HG03521 (cell line): ENCODE results near the gene C1QTNF3.
A peak's percentile ranks its signal among the peaks of the same experiment; 100 is the strongest.

Experiments
- ATAC-seq: cut with Tn5 transposase; IDR thresholded peaks from one replicate; pipeline ENCODE4 v1.9.1; 2021; ENCODE audit warnings: mild to moderate bottlenecking, moderate library complexity; ENCODE audit not compliant: unreplicated experiment

C1QTNF3 gene

DNA sequence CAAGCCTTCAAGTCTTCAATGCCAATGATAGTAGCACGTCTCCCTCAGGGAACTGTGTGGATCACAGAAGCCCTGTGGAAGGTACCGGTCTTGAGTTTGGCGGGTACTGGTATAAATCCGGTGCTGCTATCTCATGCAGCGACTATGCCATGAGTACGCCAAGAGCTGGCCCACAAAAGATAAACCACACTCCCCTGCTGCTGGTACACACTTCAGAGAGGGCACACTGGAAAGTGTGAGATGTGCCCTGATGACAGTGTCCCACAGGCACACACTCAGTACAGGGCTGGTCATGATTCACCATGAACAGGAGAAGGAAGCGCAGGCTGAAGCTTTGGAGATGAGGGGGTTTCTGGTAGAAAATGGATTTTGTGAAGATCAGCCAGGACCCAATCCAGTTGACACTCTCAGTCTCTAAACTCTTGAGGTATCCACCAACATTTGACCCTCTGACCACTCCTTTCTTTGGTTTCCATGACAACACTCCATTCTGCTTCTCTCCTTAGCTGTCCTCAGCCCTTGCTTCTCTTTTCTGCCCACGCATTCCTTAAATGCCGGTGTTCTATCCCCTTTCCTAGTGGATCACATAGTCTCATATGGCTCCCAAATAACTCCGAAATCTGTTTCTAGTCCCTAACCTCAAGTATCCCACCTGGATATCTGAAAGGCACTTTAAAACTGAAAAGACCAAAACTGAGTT lies 40.2 kb downstream of the C1QTNF3 start:
- ATAC-seq: no peak

DNA sequence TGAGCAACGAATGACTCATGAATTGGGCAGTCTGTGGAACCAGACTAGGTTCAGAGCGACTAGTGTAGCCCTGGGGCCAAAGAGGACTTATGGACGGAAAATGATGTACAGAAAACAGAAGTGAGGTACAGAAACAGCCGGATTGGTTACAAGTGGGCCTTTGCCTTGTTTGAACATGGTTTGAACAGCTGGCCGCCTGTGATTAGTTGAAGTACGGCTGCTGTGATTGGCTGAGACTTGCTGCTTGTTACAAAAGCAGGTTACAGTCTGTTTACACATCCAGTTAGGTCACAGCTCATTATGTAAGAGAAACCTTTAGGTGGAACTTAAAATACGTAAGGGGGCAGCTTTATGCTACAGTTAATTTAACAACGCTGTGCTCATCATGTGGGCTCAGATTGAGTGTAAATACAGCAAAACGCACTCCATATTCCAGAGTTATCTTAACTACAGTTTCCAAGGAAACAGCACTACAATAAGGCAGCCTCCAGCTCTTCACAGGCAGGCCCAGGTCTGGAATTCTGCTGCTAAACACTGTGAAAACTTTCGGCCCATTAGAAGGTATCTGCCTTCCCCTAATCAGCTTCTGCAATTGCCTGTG lies 41.7 kb downstream of the C1QTNF3 start:
- ATAC-seq: no peak

DNA sequence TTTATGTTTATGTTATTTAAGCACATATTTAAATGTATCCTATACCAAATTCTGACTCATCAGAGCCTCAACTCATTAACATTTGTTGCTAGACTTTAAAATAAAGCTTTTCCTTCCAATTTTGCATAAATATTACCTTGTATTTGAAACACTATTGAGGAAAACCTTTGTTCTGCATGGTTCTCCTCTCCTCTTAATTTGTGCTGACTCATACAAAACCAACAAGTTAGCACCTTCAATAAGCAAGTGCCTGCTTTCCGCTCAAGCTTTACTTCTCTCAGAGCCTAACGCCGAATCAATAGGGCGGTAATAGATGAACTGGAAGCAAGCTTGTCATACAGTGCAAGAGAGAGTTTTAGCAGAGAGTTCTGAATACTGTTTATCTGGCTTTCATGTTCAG lies 43.0 kb downstream of the C1QTNF3 start:
- ATAC-seq: no peak

DNA sequence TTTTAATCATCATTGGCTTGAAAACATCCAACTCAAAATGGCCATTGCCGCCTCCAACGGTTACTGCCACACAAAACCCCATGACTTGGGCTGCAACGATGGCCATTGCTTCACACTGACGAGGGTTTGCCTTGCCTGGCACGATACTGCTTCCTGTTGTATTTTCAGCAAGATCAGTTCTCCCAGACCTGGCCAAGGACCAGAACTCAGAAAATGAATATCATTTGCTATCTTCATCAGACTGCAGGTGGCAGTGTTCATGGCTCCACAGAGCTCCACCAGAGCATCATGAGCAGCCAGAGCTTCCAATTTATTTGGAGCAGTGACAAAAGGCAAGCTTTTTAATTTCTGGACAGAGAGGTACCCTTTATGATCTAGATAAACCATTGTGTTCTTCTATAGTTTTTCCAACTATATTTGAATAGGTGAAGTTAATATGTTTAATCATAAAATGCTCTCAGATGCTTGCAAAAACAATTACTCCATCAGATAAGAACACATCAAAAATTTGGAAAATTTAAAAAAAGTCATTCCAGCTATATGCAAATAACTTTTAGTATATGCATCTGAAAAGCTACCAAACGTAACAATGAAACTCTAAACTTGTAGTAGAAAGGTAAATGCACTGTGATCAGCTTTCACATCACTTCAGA lies 45.6 kb downstream of the C1QTNF3 start:
- ATAC-seq: no peak

DNA sequence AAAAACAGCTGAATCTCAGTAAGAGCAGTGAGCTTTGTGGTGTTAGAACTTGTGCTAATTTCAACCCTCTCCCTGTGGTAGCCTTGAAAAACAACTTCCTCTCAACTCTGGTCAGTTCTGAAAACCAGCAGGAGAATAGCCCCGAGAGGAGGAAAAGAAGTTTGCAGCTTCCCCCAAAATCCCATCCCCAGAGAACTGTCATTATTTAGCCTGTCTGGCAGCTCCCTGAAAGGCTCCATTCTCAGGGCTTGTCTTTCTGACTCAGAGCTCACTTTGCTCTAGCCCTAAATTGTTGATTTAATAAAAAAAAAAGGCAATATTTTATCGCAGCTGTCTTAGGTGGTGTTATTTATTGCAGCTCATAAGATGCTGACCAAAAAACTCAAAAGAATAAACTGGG lies 47.1 kb downstream of the C1QTNF3 start:
- ATAC-seq: no peak

DNA sequence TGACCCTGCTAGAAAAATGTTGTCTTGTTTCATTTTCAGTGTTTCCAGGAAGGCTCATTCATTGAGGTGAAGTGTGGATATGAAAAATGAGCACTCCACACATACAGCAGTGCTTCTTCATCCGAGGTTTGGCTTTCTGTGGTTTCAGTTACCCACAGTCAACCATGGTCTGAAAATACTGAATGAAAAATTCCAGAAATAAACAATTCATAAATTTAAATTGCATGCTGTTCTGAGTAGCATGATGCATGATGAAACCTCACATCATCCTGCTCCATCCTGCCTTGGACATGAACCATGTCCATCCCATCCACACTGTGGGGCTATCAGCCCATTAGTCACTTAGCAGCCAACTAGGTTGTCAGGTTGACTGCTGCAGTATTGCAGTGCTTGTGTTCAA lies 48.2 kb downstream of the C1QTNF3 start:
- no peak for ATAC-seq

DNA sequence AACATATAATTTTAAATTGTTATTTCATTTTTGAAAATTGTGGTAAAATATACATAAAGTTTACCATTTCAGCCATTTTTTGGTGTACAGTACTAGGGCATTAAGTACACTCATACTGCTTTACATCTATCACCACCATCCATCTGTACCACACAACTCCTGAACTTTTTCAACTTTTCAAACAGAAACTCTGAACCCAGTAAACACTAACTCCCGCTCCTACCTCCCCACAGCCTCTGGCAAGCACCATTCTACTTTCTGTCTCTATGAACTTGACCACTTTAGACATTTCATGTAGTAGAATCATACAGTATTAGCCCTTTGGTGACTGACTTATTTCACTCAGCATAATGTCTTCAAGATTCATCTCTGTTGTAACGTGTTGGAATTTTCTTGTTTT lies 50.1 kb downstream of the C1QTNF3 start:
- ATAC-seq: no peak

DNA sequence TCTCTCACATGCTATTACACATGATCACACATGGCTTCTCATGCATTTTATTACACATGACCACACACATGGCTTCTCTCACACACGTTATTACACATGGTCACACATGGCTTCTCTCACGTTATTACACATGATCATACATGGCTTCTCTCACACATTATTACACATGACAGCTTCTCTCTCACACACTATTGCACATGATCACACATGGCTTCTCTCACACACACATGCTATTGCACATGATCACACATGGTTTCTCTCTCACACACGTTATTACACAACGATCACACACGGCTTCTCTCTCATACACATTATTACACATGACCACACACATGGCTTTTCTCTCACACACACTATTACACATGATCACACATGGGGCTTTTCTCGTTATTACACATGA lies 57.6 kb downstream of the C1QTNF3 start:
- ATAC-seq: no peak

DNA sequence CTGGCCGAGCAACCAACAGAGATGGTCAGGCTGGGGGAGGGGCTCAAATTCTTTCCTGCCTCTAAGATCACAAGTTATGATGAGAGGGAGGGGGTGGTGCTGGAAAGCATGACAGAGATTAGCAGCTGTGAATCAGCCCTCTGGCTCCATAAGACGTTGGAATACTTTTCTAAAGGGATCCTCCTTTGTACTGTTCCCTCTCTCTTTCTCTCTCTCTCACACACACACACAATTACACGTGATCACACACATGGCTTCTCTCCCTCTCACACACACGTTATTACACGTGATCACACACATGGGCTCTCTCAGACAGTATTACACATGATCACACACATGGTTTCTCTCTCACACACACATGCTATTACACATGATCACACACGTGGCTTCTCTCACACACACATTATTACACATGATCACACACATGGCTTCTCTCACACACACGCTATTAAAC lies 58.3 kb downstream of the C1QTNF3 start, which contains the start of gene SLC45A2:
Gene SLC45A2 (minus strand): TSS at position 23 of the 454 bp plus-strand sequence. CDS start 110 bp downstream, outside the sequence.
- no peak for ATAC-seq

DNA sequence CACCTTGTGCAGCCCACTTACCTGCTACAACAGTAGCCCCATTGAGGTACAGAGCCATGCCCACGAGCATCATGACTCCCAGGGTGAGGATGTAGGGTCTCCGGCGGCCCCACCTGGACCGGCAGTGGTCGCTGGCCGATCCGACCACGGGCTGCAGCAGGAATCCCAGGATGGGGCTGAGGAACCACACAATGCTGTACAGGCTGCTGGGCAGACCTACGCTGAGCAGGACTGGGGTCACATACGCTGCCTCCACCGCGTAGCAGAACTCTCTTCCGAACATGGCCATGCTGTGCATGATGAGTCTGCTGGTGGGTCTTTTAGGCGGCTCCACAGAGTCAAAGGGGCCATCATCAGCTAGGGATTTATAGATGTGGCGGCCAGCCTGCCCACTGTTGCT lies 58.8 kb downstream of the C1QTNF3 start:
- no peak for ATAC-seq

DNA sequence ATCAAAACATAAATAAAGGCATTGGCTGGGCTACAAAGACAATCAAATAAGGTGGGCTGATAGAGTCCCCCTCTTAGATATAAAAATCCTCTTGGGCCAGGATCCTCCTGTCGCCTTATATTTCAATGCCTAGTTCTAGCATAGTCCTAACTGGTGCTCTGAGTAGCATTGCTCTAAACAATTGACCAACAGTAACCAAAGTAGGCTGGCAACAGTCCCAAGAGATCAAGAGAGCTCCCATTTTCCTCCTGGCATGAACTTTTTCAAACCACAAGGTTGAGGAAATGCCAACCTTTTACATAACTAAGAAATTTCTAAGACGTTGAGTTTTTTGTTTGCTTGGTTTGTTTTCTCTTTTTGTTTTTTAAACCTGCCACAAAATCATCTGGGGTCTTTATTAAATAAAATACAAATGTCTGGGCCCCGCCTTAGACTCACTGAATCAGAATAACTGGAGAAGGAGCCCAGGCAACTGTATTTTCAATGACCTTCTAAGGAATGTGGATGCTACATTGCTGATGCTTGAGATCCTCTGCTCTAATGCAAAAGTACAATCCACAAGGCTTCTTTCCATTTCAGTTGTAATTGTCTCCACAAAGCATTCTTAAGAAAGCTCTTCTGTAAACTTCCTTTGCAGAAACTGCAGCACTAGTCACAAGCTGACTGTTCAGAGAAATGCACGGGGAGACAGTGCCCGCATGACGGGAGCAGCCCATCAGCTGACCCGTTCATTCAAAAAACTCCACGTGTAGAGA lies 61.4 kb downstream of the C1QTNF3 start:
- no peak for ATAC-seq

DNA sequence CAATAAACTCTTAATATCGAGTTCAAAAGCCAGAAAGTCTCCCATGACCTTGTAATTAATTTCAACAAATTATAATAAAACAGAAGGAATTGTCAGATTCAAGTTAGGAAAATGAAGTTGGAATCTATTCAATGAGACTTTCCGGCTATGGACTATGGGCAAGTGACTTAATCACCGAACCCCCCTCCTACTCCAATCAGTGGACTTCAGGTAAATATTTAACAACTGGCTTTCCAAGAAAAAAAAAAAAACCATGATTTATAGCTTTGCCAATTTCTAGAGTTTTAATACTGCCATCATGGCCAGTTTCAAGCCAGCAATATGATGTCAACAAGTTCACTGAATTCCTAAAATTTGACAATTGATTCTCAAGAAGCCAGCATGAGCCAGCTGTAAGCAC lies 63.0 kb downstream of the C1QTNF3 start:
- ATAC-seq: no peak

DNA sequence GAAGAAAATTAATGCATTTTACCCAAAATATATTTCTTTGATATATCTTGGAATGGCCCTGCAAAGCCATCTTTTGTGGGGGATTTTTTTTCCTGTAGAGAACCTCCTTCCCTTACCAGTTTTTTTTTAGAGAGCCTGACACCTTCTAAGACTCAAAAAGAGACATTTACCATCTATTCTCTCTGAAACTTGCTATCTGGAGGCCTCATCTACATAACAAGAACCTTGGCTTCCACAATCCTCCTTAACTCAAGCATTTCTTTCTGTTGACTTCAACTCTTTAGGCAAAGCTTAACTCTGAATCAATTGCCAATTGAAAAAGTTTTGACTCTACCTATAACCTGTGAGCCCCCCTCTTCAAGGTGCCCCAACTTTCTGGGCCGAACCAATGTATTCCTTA lies 64.7 kb downstream of the C1QTNF3 start:
- ATAC-seq: no peak

DNA sequence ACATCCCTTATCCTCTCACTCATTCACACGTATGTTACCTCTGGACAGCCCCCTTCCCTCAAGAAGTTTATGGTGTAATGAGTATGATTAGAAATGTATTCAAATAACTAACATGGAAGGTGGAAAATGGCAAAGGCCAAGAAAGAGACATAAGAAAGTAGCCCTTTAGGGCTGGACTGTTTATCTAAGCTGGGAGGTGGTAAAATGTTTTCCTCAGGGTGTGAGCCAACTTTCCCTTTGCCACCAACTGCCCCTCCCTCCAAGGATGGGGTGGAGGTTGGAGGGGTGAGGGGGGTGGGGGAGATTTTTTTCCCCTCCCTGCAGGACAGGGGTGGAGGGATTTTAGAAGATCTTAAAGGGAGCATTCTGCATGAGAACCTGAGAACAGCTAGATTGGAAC lies 66.7 kb downstream of the C1QTNF3 start:
- ATAC-seq: no peak

DNA sequence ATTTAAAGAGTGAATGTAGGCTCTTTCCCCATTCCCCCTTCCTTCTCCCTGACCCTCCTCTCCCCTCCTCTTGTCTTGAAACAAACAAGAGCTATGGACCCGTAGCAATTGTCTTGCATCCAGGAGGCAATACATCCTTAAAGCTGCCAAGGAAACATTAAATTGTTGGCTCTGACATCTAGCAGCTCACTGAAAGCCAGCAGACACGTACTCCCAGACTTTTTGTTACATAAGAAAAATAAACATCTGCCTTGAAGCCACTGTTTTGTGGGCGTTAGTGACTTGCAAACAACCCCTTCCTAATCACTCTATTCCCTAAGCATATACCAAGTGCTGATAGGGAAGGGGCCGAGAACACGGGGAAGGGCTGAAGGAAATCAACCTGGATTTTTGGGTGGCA lies 67.2 kb downstream of the C1QTNF3 start:
- ATAC-seq: no peak

DNA sequence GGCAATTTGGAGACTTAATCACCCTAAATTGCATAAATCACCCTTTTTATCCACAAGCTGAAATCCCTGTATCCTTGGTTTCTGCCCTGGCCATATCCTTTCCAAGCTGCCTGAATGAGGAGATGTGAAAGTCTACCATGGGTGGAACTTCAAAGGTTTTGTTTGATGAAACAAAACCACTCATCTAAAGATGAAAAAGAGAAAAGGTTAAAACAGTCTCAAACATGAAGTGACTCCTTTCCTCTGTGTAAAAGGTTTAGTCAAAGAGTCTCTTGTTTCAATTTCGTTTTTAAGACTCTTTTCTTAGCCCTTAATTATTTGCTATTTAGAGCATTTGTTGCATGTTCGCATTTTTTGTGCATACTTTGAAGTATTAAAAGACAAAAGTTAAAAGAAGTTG lies 69.7 kb downstream of the C1QTNF3 start:
- ATAC-seq: no peak

DNA sequence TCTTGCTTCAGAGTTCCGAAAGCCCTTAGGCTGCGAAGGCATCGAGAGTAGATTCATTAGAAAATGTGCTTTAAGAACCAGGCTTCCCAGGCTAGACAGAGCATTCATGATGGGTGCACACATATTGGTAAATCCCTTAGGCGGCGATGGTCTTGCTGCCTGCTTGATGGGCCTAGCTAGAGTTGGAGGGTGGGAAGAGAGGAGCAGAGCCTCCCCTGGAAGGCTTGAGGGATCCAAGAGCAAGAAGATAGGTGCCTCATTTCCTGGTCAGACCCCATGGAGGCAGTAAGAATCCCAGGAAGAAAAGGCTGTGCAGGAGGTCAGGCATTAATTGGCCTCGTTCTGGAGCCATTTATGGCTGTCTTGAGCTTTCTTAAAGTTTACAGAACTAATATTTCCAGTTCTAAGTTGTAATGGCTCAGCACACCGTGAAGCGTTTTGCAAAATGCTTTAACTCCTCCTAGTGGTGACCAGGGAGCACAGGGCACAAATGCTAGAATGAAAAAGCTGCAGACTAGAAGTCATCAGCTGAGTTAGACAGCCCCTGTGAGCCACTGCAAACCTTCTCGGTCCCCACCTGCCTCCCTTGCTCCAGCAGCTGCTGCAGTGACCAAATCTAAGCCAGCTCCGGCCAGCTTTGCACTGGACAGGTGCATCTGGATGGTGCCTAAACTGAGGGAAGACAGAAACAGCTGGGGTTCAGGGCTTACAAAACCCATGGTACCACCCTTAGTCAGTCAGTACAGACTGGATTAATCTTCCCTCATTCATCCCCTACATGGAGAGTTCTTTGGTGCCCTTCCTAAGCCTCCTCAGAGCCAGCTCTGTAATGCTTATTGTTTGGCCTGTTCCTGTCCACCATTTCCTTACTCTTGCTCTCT lies 73.2 kb downstream of the C1QTNF3 start:
- ATAC-seq: peak; percentile 61

DNA sequence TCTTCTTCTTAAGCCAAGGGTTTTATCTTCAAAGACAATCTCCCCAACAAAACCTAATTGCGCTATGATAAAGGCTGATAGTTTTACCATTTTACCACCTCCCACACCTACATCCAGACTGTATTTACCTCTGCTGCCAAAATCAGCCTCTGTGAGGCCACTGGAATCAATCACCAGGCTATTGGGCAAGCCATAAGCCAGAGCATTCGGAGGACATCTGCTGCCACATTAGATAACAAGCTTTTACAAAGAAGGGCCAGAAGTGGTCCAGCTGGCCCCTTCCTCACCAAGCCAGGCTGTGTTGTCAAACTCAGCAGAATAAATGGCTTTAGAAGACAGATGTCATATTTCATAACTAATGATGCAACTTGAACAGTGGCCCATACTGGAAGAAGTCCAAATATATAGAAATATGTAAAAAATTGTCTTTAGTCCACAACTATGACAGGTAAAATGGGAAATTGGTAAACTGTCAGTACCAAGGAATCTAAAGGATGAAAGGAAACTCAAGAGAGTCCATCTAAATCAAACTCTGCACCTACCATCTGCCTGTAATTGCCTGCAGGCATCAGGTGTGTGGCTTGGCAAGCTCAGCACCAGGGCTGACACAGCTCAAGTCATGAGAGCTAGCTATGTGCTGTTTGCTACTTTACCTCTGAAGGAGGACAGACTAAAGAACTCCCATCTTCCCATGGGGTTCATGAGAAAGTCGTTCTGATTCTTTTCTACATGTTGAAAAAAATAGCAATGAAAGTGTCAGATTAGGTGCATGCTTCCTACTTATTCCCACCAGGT lies 74.6 kb downstream of the C1QTNF3 start:
- no peak for ATAC-seq
